H1 (cell line): ENCODE measurements around the gene GRID2. TPM values are rescaled to one million over a fixed set of nuclear protein-coding genes. Genes with fewer than 3 reads are reported as not detected.

Experiments
- CTCF ChIA-PET: fragments of 300-600 bp; sonication (Branson Sonifier 250); formaldehyde crosslinking; loops from one replicate; lab custom pipeline; 2021; ENCODE audit not compliant: partially characterized antibody; lab: Charles Lee
- POLR2A ChIA-PET: fragments of 300-600 bp; sonication (Branson Sonifier 250); formaldehyde crosslinking; loops from one replicate; lab custom pipeline; 2021; ENCODE audit warnings: inconsistent platforms; ENCODE audit not compliant: partially characterized antibody; lab: Charles Lee
- DNase-seq, 2 experiments: peaks; one replicate each; pipeline versions ENCODE4 v3.0.0 to v3.0.0-alpha.2; 2010 to 2022; ENCODE audit warnings: low spot score in 2 of 2, low read depth in 1 of 2, mixed read lengths in 1 of 2
- FAIRE-seq: peaks from 2 replicates; lab custom pipeline; 2011; peaks lifted over from hg19 to GRCh38; lab: Jason Lieb, UNC
- H2AFZ ChIP-seq: 2 replicates; pipeline ENCODE4 v1.8.1; 2012; ENCODE audit warnings: low read length, inconsistent platforms
- H2AK5ac ChIP-seq: 2 replicates; pipeline ENCODE4 v1.6.1; 2013; ENCODE audit warnings: low read depth, low read length
- H2BK120ac ChIP-seq: replicated peaks from 2 replicates; pipeline ENCODE3; 2013; ENCODE audit warnings: low read depth, low read length, inconsistent platforms
- H2BK12ac ChIP-seq: 2 replicates; pipeline ENCODE4 v1.6.1; 2013; ENCODE audit warnings: low read depth, low read length
- H2BK15ac ChIP-seq: 2 replicates; pipeline ENCODE4 v1.6.1; 2013; ENCODE audit warnings: low read length
- H2BK20ac ChIP-seq: 2 replicates; pipeline ENCODE4 v1.6.1; 2013; ENCODE audit warnings: low read length
- H2BK5ac ChIP-seq: 2 replicates; pipeline ENCODE4 v1.6.1; 2013; ENCODE audit warnings: low read depth, low read length
- H3K14ac ChIP-seq: 2 replicates; pipeline ENCODE4 v1.6.1; 2013; ENCODE audit warnings: inconsistent platforms; ENCODE audit not compliant: insufficient read length
- H3K18ac ChIP-seq: 2 replicates; pipeline ENCODE4 v1.6.1; 2013; ENCODE audit warnings: low read length; ENCODE audit errors: extremely low read depth
- H3K23ac ChIP-seq: 2 replicates; pipeline ENCODE4 v1.6.1; 2013; ENCODE audit warnings: inconsistent platforms; ENCODE audit not compliant: insufficient read length
- H3K23me2 ChIP-seq: 2 replicates; pipeline ENCODE4 v1.6.1; 2013; ENCODE audit warnings: low read depth, low read length
- H3K27ac ChIP-seq: 2 replicates; pipeline ENCODE4 v1.6.1; 2011; ENCODE audit warnings: low read depth, low read length, inconsistent platforms
- H3K27me3 ChIP-seq, 4 experiments: replicated peaks in 1 of 4; 1 replicate in 1 of 4; 2 replicates in 3 of 4; pipeline versions ENCODE4 v1.6.1 to v1.8.1; 2011 to 2013; ENCODE audit warnings: low read length in 3 of 4, mild to moderate bottlenecking in 3 of 4, inconsistent platforms in 2 of 4, mixed read lengths in 2 of 4, moderate library complexity in 1 of 4; ENCODE audit not compliant: control insufficient read depth in 3 of 4, insufficient read depth in 3 of 4; ENCODE audit errors: extremely low read depth in 1 of 4
- H3K36me3 ChIP-seq, 4 experiments: 2 replicates each; pipeline versions ENCODE4 v1.6.1 to v1.8.1; 2011 to 2013; ENCODE audit warnings: mild to moderate bottlenecking in 4 of 4, low read length in 3 of 4, moderate library complexity in 2 of 4, control low read depth in 1 of 4, inconsistent platforms in 1 of 4; ENCODE audit not compliant: insufficient read depth in 4 of 4, control insufficient read depth in 2 of 4
- H3K4ac ChIP-seq: replicated peaks from 2 replicates; pipeline ENCODE3; 2013; ENCODE audit warnings: low read length, low read depth, mixed read lengths, inconsistent platforms; ENCODE audit not compliant: insufficient read length
- H3K4me1 ChIP-seq, 4 experiments: replicated peaks in 1 of 4; 1 replicate in 1 of 4; 2 replicates in 3 of 4; pipeline versions ENCODE4 v1.6.1 to v1.8.1; 2011 to 2013; ENCODE audit warnings: low read length in 3 of 4, inconsistent platforms in 2 of 4, mixed read lengths in 1 of 4; ENCODE audit not compliant: insufficient read depth in 4 of 4, control insufficient read depth in 3 of 4
- H3K4me2 ChIP-seq, 2 experiments: 2 replicates each; pipeline versions ENCODE4 v1.6.1 to v1.8.1; 2011 to 2013; ENCODE audit warnings: low read depth in 2 of 2, low read length in 2 of 2, control low read depth in 1 of 2, inconsistent platforms in 1 of 2, mild to moderate bottlenecking in 1 of 2; ENCODE audit not compliant: insufficient read depth in 1 of 2
- H3K4me3 ChIP-seq, 4 experiments: fragments of 200-600, 300-600 bp in 1 of 4; sonication (generic), shearing (Covaris generic), sonication (Bioruptor Twin) in 1 of 4; 2 replicates each; pipeline versions ENCODE4 v1.5.1 to v1.8.1; 2011 to 2016; ENCODE audit warnings: low read length in 4 of 4, low read depth in 3 of 4, control low read depth in 2 of 4, inconsistent platforms in 2 of 4, mild to moderate bottlenecking in 2 of 4, mixed read lengths in 1 of 4, moderate library complexity in 1 of 4; ENCODE audit not compliant: insufficient read depth in 2 of 4; ENCODE audit errors: extremely low read depth in 1 of 4
- H3K56ac ChIP-seq: replicated peaks from 2 replicates; pipeline ENCODE3; 2013; ENCODE audit warnings: low read depth, mild to moderate bottlenecking, mixed read lengths, low read length, inconsistent platforms; ENCODE audit not compliant: insufficient read length
- H3K79me1 ChIP-seq: 2 replicates; pipeline ENCODE4 v1.6.1; 2013; ENCODE audit warnings: low read depth, low read length, control low read depth
- H3K79me2 ChIP-seq, 2 experiments: 2 replicates each; pipeline versions ENCODE4 v1.6.1 to v1.8.1; 2012 to 2013; ENCODE audit warnings: low read length in 2 of 2, mild to moderate bottlenecking in 2 of 2, inconsistent platforms in 1 of 2; ENCODE audit not compliant: insufficient read depth in 2 of 2, control insufficient read depth in 1 of 2
- H3K9ac ChIP-seq, 4 experiments: replicated peaks in 1 of 4; 1 replicate in 1 of 4; 2 replicates in 3 of 4; pipeline versions ENCODE4 v1.6.1 to v1.8.1; 2011 to 2013; ENCODE audit warnings: low read depth in 3 of 4, low read length in 3 of 4, control low read depth in 2 of 4, mild to moderate bottlenecking in 2 of 4, moderate library complexity in 2 of 4, inconsistent platforms in 1 of 4; ENCODE audit errors: extremely low read depth in 1 of 4
- H3K9me3 ChIP-seq, 2 experiments: 2 replicates each; pipeline versions ENCODE4 v1.6.1 to v1.8.1; 2012 to 2013; ENCODE audit warnings: mild to moderate bottlenecking in 2 of 2, moderate library complexity in 2 of 2, control low read depth in 1 of 2, inconsistent platforms in 1 of 2, low read depth in 1 of 2, low read length in 1 of 2, mixed read lengths in 1 of 2; ENCODE audit not compliant: insufficient read depth in 2 of 2
- H4K20me1 ChIP-seq, 2 experiments: replicated peaks in 1 of 2; 2 replicates each; pipeline versions ENCODE3 to v1.8.1; 2011 to 2013; ENCODE audit warnings: inconsistent platforms in 2 of 2, low read length in 2 of 2, mild to moderate bottlenecking in 1 of 2; ENCODE audit not compliant: insufficient read depth in 2 of 2, control insufficient read depth in 1 of 2
- H4K5ac ChIP-seq: 2 replicates; pipeline ENCODE4 v1.6.1; 2013; ENCODE audit warnings: low read length, low read depth, mixed read lengths, inconsistent platforms; ENCODE audit not compliant: insufficient read length
- H4K8ac ChIP-seq: 2 replicates; pipeline ENCODE4 v1.8.0; 2013; ENCODE audit warnings: mild to moderate bottlenecking, moderate library complexity, low read length, inconsistent platforms; ENCODE audit not compliant: insufficient read depth; ENCODE audit errors: extremely low read depth
- H4K91ac ChIP-seq: replicated peaks from 2 replicates; pipeline ENCODE3; 2013; ENCODE audit warnings: low read length, mixed read lengths, inconsistent platforms; ENCODE audit not compliant: insufficient read length
- BCL11A ChIP-seq, 2 experiments: IDR thresholded peaks; one replicate each; pipeline ENCODE4 v1.6.1; 2011; ENCODE audit warnings: low read depth in 2 of 2, low read length in 2 of 2, mild to moderate bottlenecking in 2 of 2
- CTCF ChIP-seq, 3 experiments: IDR thresholded peaks; 1 replicate in 2 of 3; 2 replicates in 1 of 3; pipeline versions ENCODE4 v1.5.1 to v1.6.1; 2011; ENCODE audit warnings: low read length in 3 of 3, mild to moderate bottlenecking in 3 of 3, inconsistent platforms in 2 of 3, low read depth in 1 of 3, moderate library complexity in 1 of 3; ENCODE audit not compliant: insufficient read depth in 1 of 3; ENCODE audit errors: control extremely low read depth in 1 of 3
- EZH2 ChIP-seq: fragments of 200-600 bp; sonication (generic); IDR thresholded peaks from 2 replicates; pipeline ENCODE4 v1.7.1; 2012; ENCODE audit warnings: low read depth, mild to moderate bottlenecking, moderate library complexity, low read length, inconsistent platforms; ENCODE audit not compliant: severe bottlenecking
- GABPA ChIP-seq: IDR thresholded peaks from 2 replicates; pipeline ENCODE4 v1.6.1; 2011; ENCODE audit warnings: mild to moderate bottlenecking, low read length, moderate library complexity, borderline replicate concordance; ENCODE audit not compliant: insufficient read depth
- SAP30 ChIP-seq: fragments of 300-600 bp; sonication (generic); IDR thresholded peaks from 2 replicates; pipeline ENCODE4 v1.7.1; 2012; ENCODE audit warnings: low read length, moderate library complexity, mild to moderate bottlenecking, inconsistent platforms; ENCODE audit not compliant: insufficient read depth, insufficient replicate concordance
- TAF7 ChIP-seq: optimal IDR thresholded peaks from 2 replicates; pipeline ENCODE3; 2011; ENCODE audit warnings: low read depth, mild to moderate bottlenecking, inconsistent platforms, low read length, moderate library complexity, borderline replicate concordance
- WGBS, 2 experiments: shearing (Covaris generic) in 1 of 2; methylation state at CpG; one replicate each; pipeline versions ENCODE4 v1.1.6 to v1.1.7; 2013 to 2015; ENCODE audit warnings: low lambda C conversion rate in 2 of 2, mixed read lengths in 2 of 2, inconsistent platforms in 1 of 2, low coverage in 1 of 2, missing lambda C conversion rate in 1 of 2; ENCODE audit not compliant: insufficient replicate concordance in 2 of 2, insufficient coverage in 1 of 2, insufficient read length in 1 of 2; ENCODE audit errors: extremely low coverage in 1 of 2, missing lambda C conversion rate in 1 of 2; 5-methylcytosine and 5-hydroxymethylcytosine counted together
- polyA plus RNA-seq, 7 experiments: library from polyadenylated mRNA; depleted of rRNA in 3 of 7; stranded (reverse) in 5 of 7; unstranded in 2 of 7; fragments of >200 nt in 5 of 7; fragments of 200-250 nt in 2 of 7; gene quantifications; 1 replicate in 5 of 7; 2 replicates in 1 of 7; 4 replicates in 1 of 7; pipeline versions ENCODE4 v1.2.1 to v1.2.3, GENCODE V29; 2011 to 2013; ENCODE audit warnings: missing spikeins in 2 of 7, mixed read lengths in 2 of 7
- total RNA-seq: library from RNA; stranded (reverse); fragmentation: NEBNext Ultra II Directional; extraction: Animal tissue kit (Norgen Biotek cat#: 25700); gene quantifications from 2 replicates; pipeline ENCODE4 v1.2.1, GENCODE V29; 2021

Gene GRID2
- total and polyA plus RNA-seq, 2 of the 8 experiments (the other 6 are each of a cell fraction or from before 2014, with no cell fraction given) = 31.1 to 81.9 TPM

GRCh38 chr4:92528541-92528940, 224.8 kb downstream of the GRID2 start:
- Histone ChIP-seq H3K79me2 (peaks cover 6 to 99% of the 10 kb centered on the region in 2 experiments; a peak in 3 of 4 replicates), H3K4me2 (no peak overlapping the region), H3K4ac (no peak overlapping the region), H3K27me3 (no peaks in the 10 kb centered on the region), H3K23ac (no peak overlapping the region), H4K5ac (no peak overlapping the region), H3K14ac (no peak overlapping the region), H3K27ac (no peak overlapping the region), H2BK120ac (no peak overlapping the region), H3K23me2 (no peaks in the 10 kb centered on the region), H2BK12ac (no peak overlapping the region), H2AK5ac (no peak overlapping the region), H4K8ac (no peak overlapping the region), H3K36me3 (peaks cover 0 to 7% (median 0%) of the 10 kb centered on the region in 4 experiments; a peak in 1 of 8 replicates), H4K91ac (no peak overlapping the region), H3K9me3 (no peaks in the 10 kb centered on the region), H3K4me3 (no peak overlapping the region), H3K4me1 (peaks cover 0 to 5% (median 0%) of the 10 kb centered on the region in 4 experiments; a peak in 2 of 7 replicates), H4K20me1 (peaks cover 4 to 8% of the 10 kb centered on the region in 2 experiments), H2BK15ac (no peak overlapping the region), H3K79me1 (no peaks in the 10 kb centered on the region; the same call in 1 of the 2 replicates), H3K18ac (no peak overlapping the region), H2AFZ (no peak overlapping the region), H3K56ac (no peak overlapping the region), H3K9ac (no peak overlapping the region), H2BK20ac (no peak overlapping the region), H2BK5ac (no peak overlapping the region)
- no peak for DNase-seq
- ChIA-PET POLR2A (no interaction called here), CTCF (no interaction called here)
- 90% methylated on average over 4 of the region's 4 CpGs; no CpG with 5 or more reads in 1 of the 2 experiments for WGBS, 2 experiments
- no peak for FAIRE-seq
- no peak for TF ChIP-seq BCL11A (IDR thresholded peaks at IDR 0.05; ENCODE audit: low read depth in 2 of 2, low read length in 2 of 2)
- no peak for TF ChIP-seq SAP30
- no peak for TF ChIP-seq EZH2
- no peak for TF ChIP-seq TAF7
- no peak for TF ChIP-seq GABPA
- TF ChIP-seq CTCF (IDR thresholded peaks at IDR 0.05; ENCODE audit: control extremely low read depth in 1 of 3, insufficient read depth in 1 of 3, low read depth in 1 of 3, low read length in 3 of 3) = no peak
